A549 treated with ZK216348 at 1 μM for 4 hours (cell line): ENCODE data around the gene PAX6. TPM values are rescaled to one million over a fixed set of nuclear protein-coding genes. Genes with fewer than 3 reads are reported as not detected.

Source experiments
- total RNA-seq: library from RNA; stranded (reverse); fragments of 200-300 nt; extraction: Qiagen RNA extraction; gene quantifications from 5 replicates; pipeline ENCODE4 v1.2.3, GENCODE V29; 2022; ENCODE audit warnings: low read depth

The PAX6 gene
- 0.39 to 2.9 TPM (median 0.87 TPM) in 5 replicates for total RNA-seq

DNA sequence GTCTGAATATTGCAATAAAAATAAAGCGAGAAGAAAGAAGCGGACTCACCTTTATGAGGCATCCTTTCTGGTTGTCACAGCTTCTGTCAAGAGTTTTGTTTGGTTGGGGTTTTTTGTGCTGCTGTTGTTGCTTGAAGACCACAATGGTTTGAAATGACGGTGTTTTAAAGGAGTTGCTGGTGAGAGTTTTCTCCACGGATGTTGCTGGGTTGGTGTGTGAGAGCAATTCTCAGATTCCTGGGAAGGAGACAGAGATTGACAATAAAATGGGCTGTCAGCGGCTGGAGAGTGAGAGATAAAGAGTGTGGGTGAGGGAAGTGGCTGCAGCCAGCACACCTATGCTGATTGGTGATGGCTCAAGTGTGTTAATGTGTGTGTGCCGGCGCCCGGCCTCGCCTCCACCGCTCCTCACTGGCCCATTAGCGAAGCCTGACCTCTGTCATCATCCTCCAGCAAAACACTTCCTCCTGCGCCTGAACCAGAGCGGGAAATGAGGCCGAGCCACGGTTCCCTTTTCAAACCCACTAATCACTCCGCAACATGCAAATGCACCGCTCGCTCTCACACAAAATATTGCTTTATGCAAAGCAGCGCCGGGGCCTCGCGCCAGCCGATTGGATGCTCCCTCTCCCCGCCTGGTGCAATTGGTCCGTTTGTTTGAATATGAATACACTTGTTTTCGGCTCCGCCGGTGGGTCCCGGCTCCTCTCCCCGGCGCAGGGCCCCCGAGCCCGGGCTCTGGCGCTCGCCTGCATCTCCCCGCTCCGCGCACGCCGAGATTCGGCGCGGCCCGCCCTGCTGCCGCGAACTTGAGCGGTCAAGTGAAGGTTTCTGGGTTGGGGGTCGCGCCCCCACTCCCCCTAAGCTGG is at the start of gene PAX6:
PAX6 (minus strand) TSS at position 544 of the 869 bp plus-strand sequence. CDS start 4,911 bp downstream, outside the sequence.

